BLaER1 treated with 17β-estradiol and CSF1 and Interleukin-3, amounts not matched to agents 10 nM and 100 nM (cell line): ENCODE results near the gene PDZD8.
A peak's percentile ranks its signal among the peaks of the same experiment; 100 is the strongest.

ENCODE experiments used
- H3K27ac ChIP-seq, 11 experiments: shearing (Covaris generic); formaldehyde crosslinking; 2 replicates each; pipeline ENCODE4 v1.8.1; 2022
- H3K27me3 ChIP-seq, 11 experiments: shearing (Covaris generic); formaldehyde crosslinking; 2 replicates each; pipeline ENCODE4 v1.8.1; 2022
- H3K36me3 ChIP-seq, 11 experiments: shearing (Covaris generic); formaldehyde crosslinking; 2 replicates each; pipeline ENCODE4 v1.8.1; 2022
- H3K4me1 ChIP-seq, 10 experiments: shearing (Covaris generic); formaldehyde crosslinking; 2 replicates each; pipeline ENCODE4 v1.8.1; 2022
- H3K4me2 ChIP-seq, 11 experiments: shearing (Covaris generic); formaldehyde crosslinking; 2 replicates each; pipeline ENCODE4 v1.8.1; 2022
- H3K4me3 ChIP-seq, 10 experiments: shearing (Covaris generic); formaldehyde crosslinking; 2 replicates each; pipeline ENCODE4 v1.8.1; 2022
- H3K9ac ChIP-seq, 11 experiments: shearing (Covaris generic); formaldehyde crosslinking; 2 replicates each; pipeline ENCODE4 v1.8.1; 2022
- H3K9me3 ChIP-seq, 11 experiments: shearing (Covaris generic); formaldehyde crosslinking; replicated peaks in 1 of 11; 2 replicates each; pipeline ENCODE4 v1.8.1; 2022
- H4K20me1 ChIP-seq, 11 experiments: shearing (Covaris generic); formaldehyde crosslinking; 2 replicates each; pipeline ENCODE4 v1.8.1; 2022
- Cebpa-rat ChIP-seq, 11 experiments: shearing (Covaris generic); IDR thresholded peaks; 2 replicates each; pipeline ENCODE4 v1.8.1; 2022

The PDZD8 gene

GRCh38 chr10:117412469-117413010 lies 37.3 kb upstream of the PDZD8 start:
- H3K4me2 ChIP-seq, result no peak overlapping the region

GRCh38 chr10:117411479-117412399 lies 36.5 kb upstream of the PDZD8 start:
- no peaks in the 10 kb centered on the region for H4K20me1 ChIP-seq
- peaks cover 0 to 13% (median 5%) of the 10 kb centered on the region in 10 experiments; a peak in 8 of 20 replicates for H3K4me1 ChIP-seq
- no peak overlapping the region for H3K4me3 ChIP-seq
- H3K27ac ChIP-seq, result no peak overlapping the region
- TF ChIP-seq Cebpa-rat (IDR thresholded peaks at IDR 0.05), result no peak
- H3K36me3 ChIP-seq, result no peaks in the 10 kb centered on the region
- H3K4me2 ChIP-seq, result no peak overlapping the region
- H3K27me3 ChIP-seq, result no peaks in the 10 kb centered on the region
- no peaks in the 10 kb centered on the region for H3K9me3 ChIP-seq
- H3K9ac ChIP-seq, result no peak overlapping the region

More at GRCh38 chr10:117412469-117413010, 37.3 kb upstream of the PDZD8 start:
- Histone ChIP-seq H3K4me1 (peaks cover 0 to 13% (median 5%) of the 10 kb centered on the region in 10 experiments; a peak in 8 of 20 replicates), H3K27ac (no peak overlapping the region), H4K20me1 (no peaks in the 10 kb centered on the region), H3K36me3 (no peaks in the 10 kb centered on the region), H3K27me3 (no peaks in the 10 kb centered on the region), H3K4me3 (no peak overlapping the region), H3K9ac (no peak overlapping the region), H3K9me3 (no peaks in the 10 kb centered on the region)
- no peak for TF ChIP-seq Cebpa-rat (IDR thresholded peaks at IDR 0.05)

GRCh38 chr10:117410557-117410956 lies 35.3 kb upstream of the PDZD8 start:
- Histone ChIP-seq H3K4me1 (peaks cover 0 to 13% (median 5%) of the 10 kb centered on the region in 10 experiments; a peak in 8 of 20 replicates), H3K27me3 (no peaks in the 10 kb centered on the region)

GRCh38 chr10:117409549-117410305 lies 34.5 kb upstream of the PDZD8 start:
- H3K4me1 ChIP-seq, result peaks cover 0 to 13% (median 5%) of the 10 kb centered on the region in 10 experiments; a peak in 8 of 20 replicates
- no peaks in the 10 kb centered on the region for H4K20me1 ChIP-seq
- no peak for TF ChIP-seq Cebpa-rat (IDR thresholded peaks at IDR 0.05)
- no peak overlapping the region for H3K27ac ChIP-seq
- H3K4me3 ChIP-seq, result no peak overlapping the region
- no peaks in the 10 kb centered on the region for H3K27me3 ChIP-seq
- no peak overlapping the region for H3K9ac ChIP-seq
- peak overlapping the region in 4 of 11 experiments; percentile 2 to 27 (median 14); a peak in 6 of 22 replicates for H3K4me2 ChIP-seq
- no peaks in the 10 kb centered on the region for H3K36me3 ChIP-seq
- H3K9me3 ChIP-seq, result no peaks in the 10 kb centered on the region

More at GRCh38 chr10:117410557-117410956, 35.3 kb upstream of the PDZD8 start:
- no peak overlapping the region for H3K4me3 ChIP-seq
- no peak for TF ChIP-seq Cebpa-rat (IDR thresholded peaks at IDR 0.05)
- H3K9ac ChIP-seq, result no peak overlapping the region
- H3K27ac ChIP-seq, result no peak overlapping the region
- no peaks in the 10 kb centered on the region for H4K20me1 ChIP-seq
- no peaks in the 10 kb centered on the region for H3K36me3 ChIP-seq
- no peaks in the 10 kb centered on the region for H3K9me3 ChIP-seq
- H3K4me2 ChIP-seq, result no peak overlapping the region

- H3K4me3 ChIP-seq, result no peak overlapping the region
- H3K27me3 ChIP-seq, result no peaks in the 10 kb centered on the region
- H3K9ac ChIP-seq, result no peak overlapping the region
- no peaks in the 10 kb centered on the region for H3K9me3 ChIP-seq
- no peaks in the 10 kb centered on the region for H4K20me1 ChIP-seq
- peak overlapping the region in 7 of 11 experiments; percentile 0 to 33 (median 12); a peak in 8 of 22 replicates for H3K4me2 ChIP-seq
- H3K36me3 ChIP-seq, result no peaks in the 10 kb centered on the region
- peaks cover 0 to 13% (median 5%) of the 10 kb centered on the region in 10 experiments; a peak in 8 of 20 replicates for H3K4me1 ChIP-seq
- no peak for TF ChIP-seq Cebpa-rat (IDR thresholded peaks at IDR 0.05)
- H3K27ac ChIP-seq, result no peak overlapping the region
These were observed 33.5 kb upstream of the PDZD8 start for GRCh38 chr10:117408436-117409384.

- H3K9ac ChIP-seq, result no peak overlapping the region
- H3K4me2 ChIP-seq, result no peak overlapping the region
- no peaks in the 10 kb centered on the region for H3K36me3 ChIP-seq
- H3K9me3 ChIP-seq, result no peaks in the 10 kb centered on the region
- no peak for TF ChIP-seq Cebpa-rat (IDR thresholded peaks at IDR 0.05)
- no peak overlapping the region for H3K27ac ChIP-seq
- no peaks in the 10 kb centered on the region for H3K27me3 ChIP-seq
- H4K20me1 ChIP-seq, result no peaks in the 10 kb centered on the region
- H3K4me1 ChIP-seq, result peaks cover 0 to 13% (median 5%) of the 10 kb centered on the region in 10 experiments; a peak in 8 of 20 replicates
- no peak overlapping the region for H3K4me3 ChIP-seq
These were observed 30.5 kb upstream of the PDZD8 start for GRCh38 chr10:117405730-117406129.

- Histone ChIP-seq H3K4me2 (no peak overlapping the region; a peak in 1 of 22 replicates), H3K27ac (no peak overlapping the region), H3K4me3 (no peak overlapping the region), H3K4me1 (peaks cover 0 to 12% (median 7%) of the 10 kb centered on the region in 10 experiments; a peak in 7 of 20 replicates), H3K27me3 (no peaks in the 10 kb centered on the region), H3K9me3 (peaks cover 0 to 11% (median 0%) of the 10 kb centered on the region in 11 experiments; a peak in 3 of 22 replicates), H3K36me3 (no peaks in the 10 kb centered on the region), H3K9ac (no peak overlapping the region), H4K20me1 (no peaks in the 10 kb centered on the region)
- TF ChIP-seq Cebpa-rat (IDR thresholded peaks at IDR 0.05), result no peak
These were observed 25.1 kb upstream of the PDZD8 start for GRCh38 chr10:117400329-117400728.
